GM12878 (cell line): Measurements from ENCODE around the gene GGTA1. TPM values are rescaled to one million over a fixed set of nuclear protein-coding genes. Genes with fewer than 3 reads are reported as not detected.

Experiments used
- ATAC-seq: fragments of 200-7000 bp; cut with Tn5 transposase; 3 replicates; pipeline ENCODE4 v1.9.1; 2020; ENCODE audit warnings: mild to moderate bottlenecking, moderate library complexity
- BruUV-seq: library from RNA; stranded (reverse); fragments of 400-500 nt; replicated peaks from 2 replicates; lab custom pipeline; 2021; lab: Mats Ljungman, UMichigan
- CTCF ChIA-PET: fragments of 300-600 bp; sonication (Branson Sonifier 250); formaldehyde crosslinking; extraction: SDS; loops from one replicate; lab custom pipeline; 2021; ENCODE audit warnings: inconsistent platforms; lab: Yijun Ruan, JAX
- POLR2A ChIA-PET: fragments of 350-600 bp; formaldehyde crosslinking; extraction: SDS; loops from one replicate; lab custom pipeline; 2021; ENCODE audit warnings: inconsistent platforms; lab: Charles Lee
- RAD21 ChIA-PET: fragments of 300-600 bp; sonication (Branson Sonifier 250); formaldehyde crosslinking; loops from one replicate; lab custom pipeline; 2023; ENCODE audit warnings: antibody characterized with exemption; ENCODE audit not compliant: unreplicated experiment; lab: Charles Lee
- SMC1A ChIA-PET: fragments of 300-600 bp; sonication (Branson Sonifier 250); formaldehyde crosslinking; loops from one replicate; lab custom pipeline; 2023; ENCODE audit not compliant: unreplicated experiment, uncharacterized antibody; lab: Charles Lee
- DNase-seq: peaks from one replicate; pipeline ENCODE4 v3.0.0-alpha.2; 2011; ENCODE audit warnings: low read depth, low spot score
- FAIRE-seq: peaks from 3 replicates; lab custom pipeline; 2011; peaks lifted over from hg19 to GRCh38; lab: Jason Lieb, UNC
- H2AFZ ChIP-seq: 2 replicates; pipeline ENCODE4 v1.6.0; 2011; ENCODE audit warnings: low read depth, low read length, control low read depth; ENCODE audit not compliant: control insufficient read depth
- H3K27ac ChIP-seq: 2 replicates; pipeline ENCODE4 v1.5.1; 2011; ENCODE audit warnings: control low read depth; ENCODE audit not compliant: control insufficient read depth, insufficient read depth
- H3K27me3 ChIP-seq, 2 experiments: replicated peaks in 1 of 2; 2 replicates each; pipeline versions ENCODE4 v1.6.0 to v1.6.1; 2011; ENCODE audit warnings: low read length in 1 of 2; ENCODE audit not compliant: control insufficient read depth in 2 of 2, insufficient read depth in 2 of 2
- H3K36me3 ChIP-seq, 2 experiments: 2 replicates each; pipeline ENCODE4 v1.5.1; 2011; ENCODE audit warnings: low read length in 1 of 2; ENCODE audit not compliant: control insufficient read depth in 2 of 2, insufficient read depth in 2 of 2
- H3K4me1 ChIP-seq: 2 replicates; pipeline ENCODE4 v1.6.1; 2011; ENCODE audit warnings: mild to moderate bottlenecking, low read length, moderate library complexity, mixed read lengths; ENCODE audit not compliant: control insufficient read depth, insufficient read depth
- H3K4me2 ChIP-seq: 2 replicates; pipeline ENCODE4 v1.6.0; 2011; ENCODE audit warnings: control low read depth; ENCODE audit not compliant: control insufficient read depth, insufficient read depth
- H3K4me3 ChIP-seq: fragments of 200-600 bp; sonication (generic); 2 replicates; pipeline ENCODE4 v1.5.1; 2016
- H3K79me2 ChIP-seq: 2 replicates; pipeline ENCODE4 v1.6.0; 2011; ENCODE audit warnings: low read length; ENCODE audit not compliant: control insufficient read depth, insufficient read depth
- H3K9ac ChIP-seq: 2 replicates; pipeline ENCODE4 v1.8.0; 2011; ENCODE audit warnings: low read length, control low read depth, mixed read lengths; ENCODE audit not compliant: control insufficient read depth, insufficient read depth
- H3K9me3 ChIP-seq: replicated peaks from 3 replicates; pipeline ENCODE4 v1.5.1; 2011; ENCODE audit warnings: mild to moderate bottlenecking, low read length; ENCODE audit not compliant: control insufficient read depth, insufficient read depth
- H4K20me1 ChIP-seq: 2 replicates; pipeline ENCODE4 v1.6.0; 2011; ENCODE audit not compliant: control insufficient read depth, insufficient read depth
- ATF2 ChIP-seq: IDR thresholded peaks from 2 replicates; pipeline ENCODE4 v1.6.1; 2012; ENCODE audit warnings: low read length, inconsistent platforms
- BCL3 ChIP-seq: IDR thresholded peaks from 2 replicates; pipeline ENCODE4 v1.6.1; 2011; ENCODE audit warnings: borderline replicate concordance, low read depth, mild to moderate bottlenecking, moderate library complexity, low read length; ENCODE audit not compliant: insufficient read depth, poor library complexity, severe bottlenecking
- CHD4 ChIP-seq: fragments of 200-600 bp; sonication (generic); IDR thresholded peaks from 2 replicates; pipeline ENCODE4 v1.6.1; 2016; ENCODE audit warnings: mild to moderate bottlenecking
- FOXK2 ChIP-seq: fragments of 450-650 bp; IDR thresholded peaks from 2 replicates; pipeline ENCODE4 v1.6.1; 2017; ENCODE audit warnings: mild to moderate bottlenecking, moderate library complexity
- HDAC2 ChIP-seq: fragments of 200-600 bp; sonication (generic); IDR thresholded peaks from 2 replicates; pipeline ENCODE4 v1.6.1; 2017
- IKZF1 ChIP-seq: fragments of 450-650 bp; conservative IDR thresholded peaks from 2 replicates; pipeline ENCODE4 v1.6.1; 2017; ENCODE audit warnings: antibody characterized with exemption, mild to moderate bottlenecking
- IKZF2 ChIP-seq, 2 experiments: fragments of 450-650 bp; IDR thresholded peaks; 2 replicates each; pipeline ENCODE4 v1.6.1; 2017; ENCODE audit warnings: mild to moderate bottlenecking in 2 of 2, moderate library complexity in 2 of 2
- NBN ChIP-seq: fragments of 450-650 bp; IDR thresholded peaks from 2 replicates; pipeline ENCODE4 v1.6.1; 2016
- NR2C1 ChIP-seq: fragments of 450-650 bp; IDR thresholded peaks from 2 replicates; pipeline ENCODE4 v1.6.1; 2017; ENCODE audit warnings: antibody characterized with exemption, mild to moderate bottlenecking, moderate library complexity
- PBX3 ChIP-seq: IDR thresholded peaks from 2 replicates; pipeline ENCODE4 v1.6.1; 2011; ENCODE audit warnings: mild to moderate bottlenecking, low read depth, low read length, moderate library complexity; ENCODE audit not compliant: insufficient replicate concordance
- POLR2A ChIP-seq: IDR thresholded peaks from 2 replicates; pipeline ENCODE4 v1.6.1; 2011; ENCODE audit warnings: low read depth, mild to moderate bottlenecking, low read length
- SUPT20H ChIP-seq: IDR thresholded peaks from 2 replicates; pipeline ENCODE4 v1.6.1; 2011; ENCODE audit warnings: low read depth, mild to moderate bottlenecking, low read length, moderate library complexity, borderline replicate concordance; ENCODE audit not compliant: control insufficient read depth
- TCF3 ChIP-seq: IDR thresholded peaks from 2 replicates; pipeline ENCODE4 v1.6.1; 2012; ENCODE audit warnings: low read depth, mild to moderate bottlenecking, low read length, borderline replicate concordance; ENCODE audit not compliant: insufficient read depth
- USF2 ChIP-seq: IDR thresholded peaks from 2 replicates; pipeline ENCODE4 v1.6.1; 2011; ENCODE audit warnings: low read depth, low read length, improper control_type of control experiment, borderline replicate concordance
- YBX1 ChIP-seq: fragments of 450-650 bp; IDR thresholded peaks from 2 replicates; pipeline ENCODE4 v1.6.1; 2016; ENCODE audit warnings: antibody characterized with exemption
- ZBED1 ChIP-seq: IDR thresholded peaks from 2 replicates; pipeline ENCODE4 v1.6.1; 2016; ENCODE audit warnings: borderline replicate concordance
- ZNF687 ChIP-seq: fragments of 450-650 bp; IDR thresholded peaks from 2 replicates; pipeline ENCODE4 v1.6.1; 2017; ENCODE audit warnings: mild to moderate bottlenecking, moderate library complexity
- WGBS: methylation state at CpG from one replicate; pipeline ENCODE4 v1.1.6; 2016; ENCODE audit warnings: low lambda C conversion rate; ENCODE audit not compliant: insufficient replicate concordance, insufficient coverage; ENCODE audit errors: missing lambda C conversion rate; 5-methylcytosine and 5-hydroxymethylcytosine counted together
- in situ Hi-C: fragments of 300-500 bp; cut with MboI; formaldehyde crosslinking; loops from 9 replicates; pipeline ENCODE4 v1.14.3; 2018; ENCODE audit warnings: mixed read lengths
- intact Hi-C: fragments of 100-400 bp; cut with micrococcal nuclease; formaldehyde crosslinking; loops from one replicate; pipeline ENCODE4 v1.14.2; 2022; ENCODE audit not compliant: unreplicated experiment
- polyA plus RNA-seq, 11 experiments: library from polyadenylated mRNA; depleted of rRNA in 4 of 11; unstranded in 6 of 11; stranded (reverse) in 5 of 11; fragments of >200 nt; fragmentation: Nextera tagmentation in 4 of 11; fragmentation: Illumina TruSeq in 1 of 11; extraction: Ambion mirVana in 4 of 11; extraction: Trizol in 1 of 11; gene quantifications; 1 replicate in 1 of 11; 2 replicates in 10 of 11; pipeline versions ENCODE4 v1.2.1 to v1.2.3, GENCODE V29; 2011 to 2016; ENCODE audit warnings: inconsistent platforms in 2 of 11, missing spikeins in 2 of 11, low read depth in 1 of 11
- total RNA-seq, 4 experiments: library from RNA; depleted of rRNA in 3 of 4; stranded (reverse); fragments of >200 nt in 3 of 4; fragmentation: Illumina TruSeq in 1 of 4; extraction: Trizol in 1 of 4; gene quantifications; 2 replicates each; pipeline versions ENCODE4 v1.2.1 to v1.2.3, GENCODE V29; 2013 to 2021

Gene GGTA1
- total and polyA plus RNA-seq, 10 of the 15 experiments (the other 5 are each of a cell fraction or from before 2014, with no cell fraction given), result 0.09 to 0.65 (median 0.17) TPM; not detected in 2

GRCh38 chr9:121509180-121509579 is 9.5 kb upstream of the GGTA1 start:
- Histone ChIP-seq H3K36me3 (no peaks in the 10 kb centered on the region), H3K9ac (no peak overlapping the region), H3K4me2 (no peak overlapping the region), H4K20me1 (no peaks in the 10 kb centered on the region), H3K4me1 (no peaks in the 10 kb centered on the region), H2AFZ (no peak overlapping the region), H3K27ac (no peak overlapping the region), H3K4me3 (no peak overlapping the region), H3K79me2 (no peaks in the 10 kb centered on the region), H3K9me3 (no peaks in the 10 kb centered on the region; the same call in 2 of the 3 replicates), H3K27me3 (no peaks in the 10 kb centered on the region)
- TF ChIP-seq ZNF687 (no peak), BCL3 (no peak), ZBED1 (no peak), YBX1 (no peak), NBN (no peak), USF2 (no peak), IKZF1 (no peak), POLR2A (no peak), CHD4 (no peak), IKZF2 (IDR thresholded peaks at IDR 0.05) (no peak), SUPT20H (no peak), NR2C1 (no peak), TCF3 (no peak), PBX3 (no peak), ATF2 (no peak), HDAC2 (no peak), FOXK2 (no peak)
- in situ Hi-C loops, result no loop called here
- ChIA-PET POLR2A (interaction anchor here (0.7 kb wide), 1 partner anchor 532 kb away, joined by 4 read pairs; no protein-coding TSS in a partner anchor), SMC1A (no interaction called here), RAD21 (no interaction called here), CTCF (no interaction called here)
- no TSS peak for BruUV-seq
- DNase-seq (no peak), FAIRE-seq (no peak), ATAC-seq (no peak)
- WGBS, result 77% methylated on average over 5 of the region's 5 CpGs
- intact Hi-C loops, result no loop called here
